Measurements from ENCODE around the gene RHO. TPM values are rescaled to one million over a fixed set of nuclear protein-coding genes. Genes with fewer than 3 reads are reported as not detected.
"Not testable (repeated sequence)": the region's sequence is repeated elsewhere in the genome, so short reads cannot be mapped to it uniquely, and the experiment has no call there.

The RHO gene
- total RNA-seq, 4 donors from 2014 or later, result not detected

DNA sequence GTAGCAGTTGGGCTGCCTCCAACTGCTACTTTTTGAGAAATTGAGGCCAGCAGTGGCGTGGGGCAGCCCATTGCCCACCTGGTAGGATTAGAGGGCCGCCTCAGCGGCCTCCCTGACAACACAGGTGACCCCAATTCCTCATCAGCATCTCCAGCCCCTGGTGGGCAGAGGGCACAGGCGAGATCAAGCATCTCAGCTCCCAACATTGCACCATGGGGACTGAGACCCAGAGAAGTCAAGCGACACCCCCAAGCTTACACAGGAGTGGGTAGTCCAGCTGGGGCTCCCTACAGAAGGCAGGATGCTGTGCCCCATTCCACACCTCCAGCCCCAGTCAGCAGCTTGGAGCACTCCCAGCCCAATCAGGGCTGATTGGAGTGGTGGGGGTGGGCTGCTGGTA is 14.3 kb downstream of the RHO start:
- no peak for TF ChIP-seq POLR2A (IDR thresholded peaks at IDR 0.05)
- no peak for TF ChIP-seq POLR2AphosphoS5 (IDR thresholded peaks at IDR 0.05)
- TF ChIP-seq, protein P1, sequence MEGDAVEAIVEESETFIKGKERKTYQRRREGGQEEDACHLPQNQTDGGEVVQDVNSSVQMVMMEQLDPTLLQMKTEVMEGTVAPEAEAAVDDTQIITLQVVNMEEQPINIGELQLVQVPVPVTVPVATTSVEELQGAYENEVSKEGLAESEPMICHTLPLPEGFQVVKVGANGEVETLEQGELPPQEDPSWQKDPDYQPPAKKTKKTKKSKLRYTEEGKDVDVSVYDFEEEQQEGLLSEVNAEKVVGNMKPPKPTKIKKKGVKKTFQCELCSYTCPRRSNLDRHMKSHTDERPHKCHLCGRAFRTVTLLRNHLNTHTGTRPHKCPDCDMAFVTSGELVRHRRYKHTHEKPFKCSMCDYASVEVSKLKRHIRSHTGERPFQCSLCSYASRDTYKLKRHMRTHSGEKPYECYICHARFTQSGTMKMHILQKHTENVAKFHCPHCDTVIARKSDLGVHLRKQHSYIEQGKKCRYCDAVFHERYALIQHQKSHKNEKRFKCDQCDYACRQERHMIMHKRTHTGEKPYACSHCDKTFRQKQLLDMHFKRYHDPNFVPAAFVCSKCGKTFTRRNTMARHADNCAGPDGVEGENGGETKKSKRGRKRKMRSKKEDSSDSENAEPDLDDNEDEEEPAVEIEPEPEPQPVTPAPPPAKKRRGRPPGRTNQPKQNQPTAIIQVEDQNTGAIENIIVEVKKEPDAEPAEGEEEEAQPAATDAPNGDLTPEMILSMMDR (IDR thresholded peaks at IDR 0.05), result no peak
- TF ChIP-seq EP300 (IDR thresholded peaks at IDR 0.05), result no peak
- H3K9me3 ChIP-seq, result no peaks in the 10 kb centered on the region

DNA sequence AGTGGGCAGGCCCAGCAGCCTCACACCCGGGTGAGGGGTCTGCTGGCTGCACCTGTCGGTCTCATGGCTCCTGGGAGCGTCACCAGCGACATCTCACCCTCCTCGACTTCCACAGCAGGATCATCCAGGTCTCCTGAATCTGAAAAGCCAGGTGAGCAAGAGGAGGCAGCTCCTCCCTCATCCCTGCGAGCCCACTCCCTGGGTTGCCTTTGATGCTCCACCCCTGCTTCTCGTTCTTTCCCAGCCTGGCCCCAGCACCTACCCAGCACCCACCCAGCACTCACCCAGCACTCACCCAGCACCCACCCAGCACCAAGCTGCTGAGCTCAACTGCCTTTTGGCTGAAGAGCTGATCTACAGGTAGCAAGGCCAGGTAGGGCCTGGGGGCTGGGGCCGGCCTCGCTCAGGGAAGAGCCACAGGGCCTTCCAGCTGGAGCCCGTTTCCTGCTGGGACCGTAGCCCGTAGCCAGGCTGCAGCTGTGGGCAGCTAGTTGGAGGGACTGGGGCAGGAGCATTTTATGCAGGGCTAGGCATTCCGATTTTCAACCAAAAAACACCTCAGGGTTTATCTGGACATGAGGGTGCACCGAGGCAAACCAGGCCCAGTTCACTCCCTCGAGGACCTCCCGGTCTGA is 14.8 kb downstream of the RHO start, which contains the start of gene H1-8:
Gene H1-8, plus strand, starts transcription at position 20 of the 635 bp plus-strand sequence. Its CDS starts 44 bp downstream, at position 64.
- Histone ChIP-seq H3K27me3 (no peaks in the 10 kb centered on the region), H3K4me1 (no peaks in the 10 kb centered on the region), H3K4me3 (no peak within 1 kb of the TSS), H3K36me3 (no peaks in the 10 kb centered on the region), H3K9me3 (no peaks in the 10 kb centered on the region), H3K27ac (no peak within 1 kb of the TSS)
- no peak for TF ChIP-seq POLR2AphosphoS5 (IDR thresholded peaks at IDR 0.05)
- no peak for TF ChIP-seq EP300 (IDR thresholded peaks at IDR 0.05)
- no peak for TF ChIP-seq POLR2A (IDR thresholded peaks at IDR 0.05)
- TF ChIP-seq, protein P1 (IDR thresholded peaks at IDR 0.05), result no peak
- no peak for ATAC-seq
- 89 to 100% methylated on average over 1 to 5 of the region's 16 CpGs for WGBS, 2 donors (ENCODE audit: low coverage in 1 of 2)

More for the DNA sequence above, 14.3 kb downstream of the RHO start:
- WGBS, 2 donors (ENCODE audit: low coverage in 1 of 2), result no CpG with 5 or more reads among the region's 5 CpGs
- H3K27ac ChIP-seq, result no peak overlapping the region
- no peaks in the 10 kb centered on the region for H3K36me3 ChIP-seq
- H3K4me1 ChIP-seq, result no peaks in the 10 kb centered on the region
- H3K4me3 ChIP-seq, result no peak overlapping the region
- ATAC-seq, result no peak
- no peaks in the 10 kb centered on the region for H3K27me3 ChIP-seq

DNA sequence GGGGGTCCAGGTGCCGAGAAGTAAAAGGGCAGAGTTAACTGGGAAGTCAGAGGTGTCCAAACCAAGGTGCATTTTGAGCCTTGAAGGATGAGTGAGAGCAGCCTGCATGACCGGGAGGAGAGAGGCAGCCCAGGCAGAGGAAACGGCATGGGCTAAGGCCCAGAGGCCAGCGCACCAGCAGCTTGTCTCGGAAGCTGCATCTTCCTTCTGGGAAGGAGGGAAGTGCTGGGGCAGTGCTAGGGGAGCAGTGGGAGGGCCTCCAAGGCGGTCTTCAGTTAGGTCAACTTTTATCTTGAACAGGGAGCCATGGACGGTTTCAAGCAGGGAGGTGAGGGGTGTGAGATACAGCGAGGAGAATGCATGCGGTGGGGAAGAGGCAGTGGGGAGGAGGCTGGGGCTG is 15.6 kb downstream of the RHO start:
- Histone ChIP-seq H3K9me3 (no peaks in the 10 kb centered on the region), H3K27me3 (no peaks in the 10 kb centered on the region), H3K36me3 (no peaks in the 10 kb centered on the region), H3K4me1 (no peaks in the 10 kb centered on the region), H3K27ac (no peak overlapping the region), H3K4me3 (no peak overlapping the region)
- no peak for ATAC-seq
- TF ChIP-seq POLR2A (IDR thresholded peaks at IDR 0.05), result no peak
- TF ChIP-seq EP300 (IDR thresholded peaks at IDR 0.05), result no peak
- TF ChIP-seq, protein P1 (IDR thresholded peaks at IDR 0.05), result no peak
- TF ChIP-seq POLR2AphosphoS5 (IDR thresholded peaks at IDR 0.05), result no peak
- WGBS, 2 donors (ENCODE audit: low coverage in 1 of 2), result 90% methylated on average over 2 to 6 of the region's 9 CpGs

GRCh38 chr3:129545951-129546350 is 17.5 kb downstream of the RHO start:
- 66 to 94% methylated on average over 2 to 3 of the region's 3 CpGs for WGBS, 2 donors (ENCODE audit: low coverage in 1 of 2)
- not testable (repeated sequence) for H3K27ac ChIP-seq, H3K36me3 ChIP-seq, H3K4me1 ChIP-seq, H3K9me3 ChIP-seq, H3K27me3 ChIP-seq, H3K4me3 ChIP-seq, ATAC-seq

DNA sequence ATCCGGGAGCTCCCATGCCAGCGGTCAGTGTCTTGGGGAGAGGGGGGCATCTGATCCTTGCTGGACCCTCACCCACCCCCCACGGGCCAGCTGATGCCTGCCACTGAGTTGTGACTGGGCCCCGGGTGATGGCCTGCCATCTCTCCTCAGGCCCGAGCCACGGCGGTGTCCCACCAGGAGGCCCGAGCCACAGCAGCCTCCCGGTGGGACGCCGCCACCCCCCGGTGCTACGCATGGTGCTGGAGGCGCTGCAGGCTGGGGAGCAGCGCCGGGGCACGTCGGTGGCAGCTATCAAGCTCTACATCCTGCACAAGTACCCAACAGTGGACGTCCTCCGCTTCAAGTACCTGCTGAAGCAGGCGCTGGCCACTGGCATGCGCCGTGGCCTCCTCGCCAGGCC is 18.8 kb downstream of the RHO start:
- TF ChIP-seq EP300 (IDR thresholded peaks at IDR 0.05) (no peak), POLR2AphosphoS5 (IDR thresholded peaks at IDR 0.05) (no peak), POLR2A (IDR thresholded peaks at IDR 0.05) (no peak)
- TF ChIP-seq, protein P1 (IDR thresholded peaks at IDR 0.05), result no peak
- H3K27ac ChIP-seq, result no peak overlapping the region
- no peak for ATAC-seq
- no peak overlapping the region for H3K4me3 ChIP-seq
- no peaks in the 10 kb centered on the region for H3K9me3 ChIP-seq
- H3K4me1 ChIP-seq, result no peaks in the 10 kb centered on the region
- WGBS, 2 donors (ENCODE audit: low coverage in 1 of 2), result no CpG with 5 or more reads among the region's 24 CpGs
- no peaks in the 10 kb centered on the region for H3K36me3 ChIP-seq
- H3K27me3 ChIP-seq, result no peaks in the 10 kb centered on the region

All from gastroesophageal sphincter (tissue), 4 donors.